Retinal pigment epithelial cell (primary cell): ENCODE results near the gene SEPHS1.
A peak's percentile ranks its signal among the peaks of the same experiment; 100 is the strongest.
"Not testable (repeated sequence)": the region's sequence is repeated elsewhere in the genome, so short reads cannot be mapped to it uniquely, and the experiment has no call there.

ENCODE experiments used
- DNase-seq: peaks from one replicate; pipeline ENCODE4 v3.0.0-alpha.2; 2010; ENCODE audit warnings: low read depth
- H3K4me3 ChIP-seq: 2 replicates; pipeline ENCODE4 v1.5.1; 2011; ENCODE audit warnings: mild to moderate bottlenecking, low read length, control low read depth, moderate library complexity
- CTCF ChIP-seq: conservative IDR thresholded peaks from 2 replicates; pipeline ENCODE4 v1.5.1; 2011; ENCODE audit warnings: low read depth, low read length, control low read depth, inconsistent platforms

SEPHS1 gene

GRCh38 chr10:13390604-13391522 lies 42.8 kb upstream of the SEPHS1 start:
- no peak overlapping the region for H3K4me3 ChIP-seq
- DNase-seq: no peak
- TF ChIP-seq CTCF: no peak

GRCh38 chr10:13388478-13389230 lies 40.6 kb upstream of the SEPHS1 start:
- no peak for DNase-seq
- H3K4me3 ChIP-seq: no peak overlapping the region
- no peak for TF ChIP-seq CTCF

GRCh38 chr10:13386021-13386420 lies 37.9 kb upstream of the SEPHS1 start:
- TF ChIP-seq CTCF: no peak
- H3K4me3 ChIP-seq: no peak overlapping the region
- no peak for DNase-seq

- peak overlapping the region; percentile 41 for H3K4me3 ChIP-seq
- TF ChIP-seq CTCF: no peak
- DNase-seq: no peak
Measured at GRCh38 chr10:13383399-13383761, 35.3 kb upstream of the SEPHS1 start.

GRCh38 chr10:13382703-13383398 lies 34.8 kb upstream of the SEPHS1 start:
- TF ChIP-seq CTCF: no peak
- H3K4me3 ChIP-seq: peak overlapping the region; percentile 41
- DNase-seq: no peak

- not testable (repeated sequence) for DNase-seq, H3K4me3 ChIP-seq
Measured at GRCh38 chr10:13379061-13379460, 31.0 kb upstream of the SEPHS1 start.

GRCh38 chr10:13376746-13377145 lies 28.7 kb upstream of the SEPHS1 start:
- no peak for DNase-seq
- no peak for TF ChIP-seq CTCF
- no peak overlapping the region for H3K4me3 ChIP-seq
